ENCODE results near the gene DOCK6. TPM values are rescaled to one million over a fixed set of nuclear protein-coding genes. Genes with fewer than 3 reads are reported as not detected.

The DOCK6 gene
- total RNA-seq, 1 experiment from 2014 or later: 54.8 TPM

GRCh38 chr19:11221082-11221598, 41.2 kb downstream of the DOCK6 start:
- no peak overlapping the region for H3K27ac Mint-ChIP-seq (ENCODE audit: unreplicated experiment)
- no peak for DNase-seq
- H3K27me3 Mint-ChIP-seq (ENCODE audit: unreplicated experiment): no peaks in the 10 kb centered on the region
- no peaks in the 10 kb centered on the region for H3K4me1 Mint-ChIP-seq (ENCODE audit: low read depth, unreplicated experiment)
- CTCF ChIA-PET: no interaction called here
- no peak for TF ChIP-seq CTCF (IDR thresholded peaks at IDR 0.05; ENCODE audit: unreplicated experiment)
- H3K36me3 Mint-ChIP-seq (ENCODE audit: insufficient read depth, unreplicated experiment): peaks cover 22% of the 10 kb centered on the region
- no peak overlapping the region for H3K4me3 Mint-ChIP-seq (ENCODE audit: low read depth, unreplicated experiment)
- BruUV-seq (replicated peaks): no TSS peak
- peaks cover 3% of the 10 kb centered on the region for H3K9me3 Mint-ChIP-seq (ENCODE audit: low read depth, unreplicated experiment)
- intact Hi-C loops (cut with micrococcal nuclease; ENCODE audit: unreplicated experiment): no loop called here

GRCh38 chr19:11214387-11214786, 47.9 kb downstream of the DOCK6 start:
- CTCF ChIA-PET: interaction anchor here (0.6 kb wide), 1 partner anchor 17 kb away, joined by 4 read pairs; no protein-coding TSS in a partner anchor
- Mint-ChIP-seq H3K4me3 (ENCODE audit: low read depth, unreplicated experiment) (no peak overlapping the region), H3K27me3 (ENCODE audit: unreplicated experiment) (no peaks in the 10 kb centered on the region), H3K36me3 (ENCODE audit: insufficient read depth, unreplicated experiment) (peaks cover 5% of the 10 kb centered on the region), H3K9me3 (ENCODE audit: low read depth, unreplicated experiment) (no peaks in the 10 kb centered on the region), H3K27ac (ENCODE audit: unreplicated experiment) (no peak overlapping the region), H3K4me1 (ENCODE audit: low read depth, unreplicated experiment) (no peaks in the 10 kb centered on the region)
- intact Hi-C loops (cut with micrococcal nuclease; ENCODE audit: unreplicated experiment): no loop called here
- no peak for DNase-seq
- no peak for TF ChIP-seq CTCF (IDR thresholded peaks at IDR 0.05; ENCODE audit: unreplicated experiment)
- no TSS peak for BruUV-seq (replicated peaks)

GRCh38 chr19:11210656-11210928, 51.7 kb downstream of the DOCK6 start:
- no peaks in the 10 kb centered on the region for H3K9me3 Mint-ChIP-seq (ENCODE audit: low read depth, unreplicated experiment)
- BruUV-seq (replicated peaks): no TSS peak
- H3K27me3 Mint-ChIP-seq (ENCODE audit: unreplicated experiment): no peaks in the 10 kb centered on the region
- peaks cover 19% of the 10 kb centered on the region for H3K36me3 Mint-ChIP-seq (ENCODE audit: insufficient read depth, unreplicated experiment)
- TF ChIP-seq CTCF (IDR thresholded peaks at IDR 0.05; ENCODE audit: unreplicated experiment): no peak
- intact Hi-C loops (cut with micrococcal nuclease; ENCODE audit: unreplicated experiment): no loop called here
- CTCF ChIA-PET: no interaction called here
- H3K4me3 Mint-ChIP-seq (ENCODE audit: low read depth, unreplicated experiment): no peak overlapping the region
- no peak overlapping the region for H3K27ac Mint-ChIP-seq (ENCODE audit: unreplicated experiment)
- no peak for DNase-seq
- no peaks in the 10 kb centered on the region for H3K4me1 Mint-ChIP-seq (ENCODE audit: low read depth, unreplicated experiment)

- Mint-ChIP-seq H3K4me1 (ENCODE audit: low read depth, unreplicated experiment) (no peaks in the 10 kb centered on the region), H3K9me3 (ENCODE audit: low read depth, unreplicated experiment) (no peaks in the 10 kb centered on the region), H3K27me3 (ENCODE audit: unreplicated experiment) (no peaks in the 10 kb centered on the region), H3K27ac (ENCODE audit: unreplicated experiment) (no peak overlapping the region), H3K36me3 (ENCODE audit: insufficient read depth, unreplicated experiment) (peaks cover 19% of the 10 kb centered on the region), H3K4me3 (ENCODE audit: low read depth, unreplicated experiment) (no peak overlapping the region)
- no TSS peak for BruUV-seq (replicated peaks)
- intact Hi-C loops (cut with micrococcal nuclease; ENCODE audit: unreplicated experiment): loop anchor here (10.0 kb wide), 1 partner anchor 175 kb away; no protein-coding TSS in a partner anchor
- CTCF ChIA-PET: no interaction called here
- DNase-seq: no peak
- TF ChIP-seq CTCF (IDR thresholded peaks at IDR 0.05; ENCODE audit: unreplicated experiment): no peak
Measured at GRCh38 chr19:11209839-11210655, 52.3 kb downstream of the DOCK6 start.
